ENCODE data around the gene GNB3. TPM values are rescaled to one million over a fixed set of nuclear protein-coding genes. Genes with fewer than 3 reads are reported as not detected.
A peak's percentile ranks its signal among the peaks of the same experiment; 100 is the strongest.

The GNB3 gene
- total and polyA plus RNA-seq, 9 of the 15 experiments (the other 6 are each of a cell fraction or from before 2014, with no cell fraction given), result 1.4 to 5.8 (median 2.0) TPM

GRCh38 chr12:6843118-6843902 is 2.6 kb downstream of the GNB3 start (continued):
- peak; percentile 66 for TF ChIP-seq MGA (IDR thresholded peaks at IDR 0.05)
- TF ChIP-seq HNRNPLL (IDR thresholded peaks at IDR 0.05; ENCODE audit: low read depth, low read length, poor library complexity, severe bottlenecking), result no peak
- TF ChIP-seq, protein P1, sequence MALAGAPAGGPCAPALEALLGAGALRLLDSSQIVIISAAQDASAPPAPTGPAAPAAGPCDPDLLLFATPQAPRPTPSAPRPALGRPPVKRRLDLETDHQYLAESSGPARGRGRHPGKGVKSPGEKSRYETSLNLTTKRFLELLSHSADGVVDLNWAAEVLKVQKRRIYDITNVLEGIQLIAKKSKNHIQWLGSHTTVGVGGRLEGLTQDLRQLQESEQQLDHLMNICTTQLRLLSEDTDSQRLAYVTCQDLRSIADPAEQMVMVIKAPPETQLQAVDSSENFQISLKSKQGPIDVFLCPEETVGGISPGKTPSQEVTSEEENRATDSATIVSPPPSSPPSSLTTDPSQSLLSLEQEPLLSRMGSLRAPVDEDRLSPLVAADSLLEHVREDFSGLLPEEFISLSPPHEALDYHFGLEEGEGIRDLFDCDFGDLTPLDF (CRISPR knock-in tag; IDR thresholded peaks at IDR 0.05), result no peak
- TF ChIP-seq XRCC4 (IDR thresholded peaks at IDR 0.05; ENCODE audit: extremely low read depth, insufficient read depth, insufficient read length), result no peak
- no peak for TF ChIP-seq ZNF764 (CRISPR knock-in tag; IDR thresholded peaks at IDR 0.05; ENCODE audit: low read depth)
- TF ChIP-seq U2AF1 (optimal IDR thresholded peaks at IDR 0.05; ENCODE audit: low read depth, low read length), result no peak
- no peak for TF ChIP-seq NR2C1 (IDR thresholded peaks at IDR 0.05)
- no peak for TF ChIP-seq NR2C1 (tag; IDR thresholded peaks at IDR 0.05)
- TF ChIP-seq PHB (CRISPR knock-in tag; IDR thresholded peaks at IDR 0.05), result no peak
- TF ChIP-seq ARID3A (IDR thresholded peaks at IDR 0.05; ENCODE audit: borderline replicate concordance, low read depth, low read length), result no peak
- no peak for TF ChIP-seq ZNF583 (CRISPR knock-in tag; IDR thresholded peaks at IDR 0.05)

Measured in K562 (cell line).